Activated CD8-positive, alpha-beta memory T cell treated with anti-CD3 and anti-CD28 coated beads for 36 hours (primary cell): ENCODE results near the gene GCK. TPM values are rescaled to one million over a fixed set of nuclear protein-coding genes. Genes with fewer than 3 reads are reported as not detected.

ENCODE experiments used
- CTCF ChIA-PET: fragments of 350-600 bp; sonication (Branson Sonifier 250); formaldehyde crosslinking; loops from one replicate; lab custom pipeline; 2021; ENCODE audit warnings: antibody characterized with exemption; lab: Charles Lee
- POLR2A ChIA-PET: fragments of 350-600 bp; sonication (Branson Sonifier 250); formaldehyde crosslinking; loops from one replicate; lab custom pipeline; 2021; ENCODE audit warnings: antibody characterized with exemption; lab: Charles Lee
- total RNA-seq, 2 experiments: library from RNA; stranded (reverse); gene quantifications; one replicate each; pipeline ENCODE4 v1.2.3, GENCODE V29; 2021

The GCK gene
- 1 to 10 TPM; 1.4 to 1.8 TPM for total RNA-seq

DNA sequence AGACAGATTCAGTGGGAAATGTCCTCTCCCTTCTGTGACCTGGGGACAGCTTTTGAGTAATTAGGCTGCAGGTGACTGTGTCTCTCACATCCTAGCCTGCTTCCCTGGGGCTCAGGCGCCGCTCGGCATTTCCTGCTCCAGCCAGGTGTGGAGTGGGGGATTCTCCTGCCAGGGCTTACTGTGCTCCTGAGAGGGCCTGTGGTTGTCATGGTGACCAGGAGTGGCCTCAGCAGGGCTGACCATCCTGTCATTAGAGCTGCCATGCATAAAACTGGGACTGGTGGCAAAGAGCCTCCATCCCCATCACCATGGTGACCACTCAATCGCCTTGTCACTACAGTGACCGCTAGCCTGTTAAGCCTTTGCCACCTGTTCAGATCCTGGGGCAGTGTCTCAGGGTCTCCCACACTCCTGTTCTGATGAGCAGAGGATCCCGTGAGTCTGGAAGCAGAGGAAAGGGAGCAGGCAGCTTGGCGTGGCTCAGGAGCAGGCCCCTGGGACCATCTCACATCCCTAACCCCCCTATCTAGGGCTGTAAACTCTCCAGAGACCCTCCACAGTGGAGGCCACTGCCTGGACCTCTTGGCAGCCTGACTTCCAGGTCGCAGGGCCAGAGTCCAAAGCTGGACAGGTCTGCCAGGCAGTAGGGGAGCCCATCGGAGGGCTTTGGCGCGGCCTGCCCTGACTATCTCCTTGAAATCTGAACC lies at the start of gene GCK:
TSS of gene GCK (minus strand) at position 154 of the 707 bp plus-strand sequence. CDS start 486 bp downstream, outside the sequence.
- POLR2A ChIA-PET, result no interaction called here

GRCh38 chr7:44238116-44238695 lies 49.0 kb upstream of the GCK start:
- ChIA-PET POLR2A (no interaction called here), CTCF (no interaction called here)

More for the DNA sequence above, at the start of gene GCK:
- CTCF ChIA-PET, result no interaction called here

- ChIA-PET CTCF (no interaction called here), POLR2A (no interaction called here)
These were observed 48.5 kb upstream of the GCK start for GRCh38 chr7:44237696-44238095.

DNA sequence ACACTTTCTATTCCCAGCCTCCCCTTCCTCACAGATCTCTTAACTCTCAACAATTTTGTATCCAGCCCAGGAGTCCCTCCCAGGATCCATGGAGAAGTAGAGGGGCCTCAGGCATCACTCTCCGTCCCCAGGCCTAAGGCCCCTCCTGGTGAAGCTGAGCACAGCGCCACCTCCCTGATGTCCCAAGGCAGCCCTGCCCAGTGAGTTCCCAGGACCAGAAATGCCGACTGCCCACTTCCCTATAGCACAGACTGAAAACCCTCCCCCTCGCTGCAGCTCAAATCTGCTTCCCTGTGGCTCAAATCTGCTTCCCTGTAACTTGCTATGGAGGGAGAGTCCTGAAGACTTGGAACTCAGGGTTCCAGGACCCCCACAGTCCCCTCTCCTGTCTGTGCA lies 47.1 kb upstream of the GCK start:
- POLR2A ChIA-PET, result no interaction called here
- CTCF ChIA-PET, result no interaction called here

DNA sequence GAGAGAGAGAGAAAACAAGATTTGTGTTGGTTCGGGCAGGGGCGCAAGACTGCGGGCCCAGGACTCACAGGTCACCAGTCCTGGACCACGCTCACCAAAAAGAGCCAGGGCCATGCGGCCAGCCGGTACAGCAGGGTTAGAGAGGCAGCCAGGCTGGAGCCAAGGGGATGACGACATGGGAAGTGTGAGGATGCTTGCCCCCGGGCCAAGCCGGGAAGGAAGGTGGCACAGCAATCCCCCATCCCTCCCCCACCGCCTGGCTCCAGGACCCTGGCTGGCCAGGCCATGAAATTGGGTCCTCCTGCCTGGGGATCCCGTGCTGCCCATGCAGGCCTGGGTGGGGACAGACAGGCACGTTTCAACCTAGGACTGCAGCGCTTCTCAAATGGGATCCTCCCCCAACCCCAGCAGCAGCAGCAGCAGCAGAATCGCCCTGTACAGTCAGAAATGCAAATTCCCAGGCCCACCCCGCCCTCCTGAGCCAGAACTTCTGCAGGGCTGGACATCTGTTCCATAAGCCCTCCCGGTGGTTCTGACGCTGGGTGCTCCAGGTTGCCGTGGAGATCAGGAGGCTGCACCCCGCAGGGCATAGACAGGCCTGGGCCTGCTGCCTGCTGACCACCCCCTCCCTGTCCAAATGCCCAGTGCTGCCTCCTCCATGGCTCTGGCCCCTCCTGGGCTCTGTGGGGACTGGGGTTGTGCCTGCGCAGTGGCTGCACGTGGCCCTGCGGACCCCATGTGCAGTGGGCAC lies 46.5 kb upstream of the GCK start:
- CTCF ChIA-PET, result no interaction called here
- POLR2A ChIA-PET, result no interaction called here

- CTCF ChIA-PET, result no interaction called here
- POLR2A ChIA-PET, result no interaction called here
These were observed 45.8 kb upstream of the GCK start for GRCh38 chr7:44235066-44235465.

DNA sequence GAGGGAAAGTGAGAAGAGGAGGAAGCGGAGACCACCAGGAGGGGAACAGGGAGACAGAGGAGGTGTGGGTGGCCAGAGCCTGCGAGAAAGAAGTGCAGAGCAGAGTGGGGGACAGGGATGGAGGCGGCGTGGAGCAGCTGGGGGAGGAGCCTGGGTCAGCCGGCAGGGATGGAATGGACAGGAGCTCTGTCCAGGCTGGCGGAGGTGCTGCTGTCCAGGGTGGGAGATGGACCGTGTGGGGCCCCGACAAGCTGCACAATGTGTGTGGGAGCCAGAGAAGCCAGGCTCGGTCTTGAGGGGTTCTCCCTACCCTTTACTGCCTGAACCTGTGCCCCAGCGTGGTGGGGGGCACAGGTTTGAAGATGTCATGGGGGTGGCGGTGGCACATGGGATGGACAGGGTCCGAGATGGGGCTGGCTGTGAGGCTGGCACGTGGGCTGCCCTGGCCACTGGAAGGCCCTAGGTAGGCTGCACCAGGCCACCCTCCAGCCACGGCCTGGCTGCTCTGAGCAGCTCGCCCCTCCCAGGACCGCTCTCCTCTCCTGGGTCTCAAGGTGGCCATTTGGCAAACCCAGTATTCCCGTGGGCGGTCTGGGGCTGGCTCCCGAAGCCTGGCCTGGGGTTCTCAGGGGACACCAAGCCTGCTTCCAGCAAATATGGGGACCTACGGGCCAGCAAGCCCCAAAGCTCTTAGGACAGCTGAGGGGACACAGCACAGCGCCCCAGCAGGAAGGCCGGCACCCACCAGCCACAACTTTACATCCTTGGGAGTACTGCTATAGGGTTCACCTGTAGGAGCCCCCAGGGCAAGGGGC lies 43.9 kb upstream of the GCK start:
- ChIA-PET CTCF (no interaction called here), POLR2A (no interaction called here)

DNA sequence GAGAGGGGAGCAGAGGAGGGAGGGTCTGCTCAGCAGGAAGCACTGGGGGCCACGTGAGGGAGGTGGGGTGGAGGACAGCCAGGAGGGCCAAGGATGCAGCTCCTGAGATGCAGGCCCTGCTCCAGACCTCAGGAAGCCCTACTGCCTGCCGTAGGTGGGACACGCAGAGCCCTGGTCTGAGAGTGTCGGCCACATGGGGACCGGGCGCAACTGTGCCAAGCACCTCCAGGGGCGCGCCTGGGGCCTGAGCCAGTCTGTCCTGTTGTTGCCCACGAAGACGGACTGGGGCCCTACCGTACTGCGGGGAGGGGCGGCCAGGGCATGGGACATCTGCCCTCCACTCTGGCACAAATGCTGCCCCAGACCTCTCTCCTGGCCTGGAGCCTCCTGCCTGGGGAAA lies 43.2 kb upstream of the GCK start:
- CTCF ChIA-PET, result no interaction called here

DNA sequence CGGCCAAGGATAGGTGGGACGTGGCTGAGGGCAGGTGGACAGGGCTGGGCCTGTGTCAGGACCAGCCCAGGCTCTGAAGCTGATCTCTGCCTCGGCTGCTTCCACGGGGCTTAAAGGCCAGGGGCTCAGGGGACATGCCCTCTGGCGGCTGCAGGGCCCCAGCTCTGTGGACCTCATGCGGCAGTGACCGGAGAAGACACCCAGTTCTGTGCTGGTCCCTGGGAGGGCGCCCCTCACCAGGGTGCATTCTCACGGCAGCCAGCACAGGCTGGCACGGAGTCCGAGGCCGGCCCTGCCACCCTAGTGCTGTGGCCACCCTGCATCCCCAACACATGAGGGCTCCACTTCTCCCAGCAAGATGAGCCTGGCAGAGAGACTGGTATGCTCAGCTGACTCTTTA lies 41.8 kb upstream of the GCK start:
- ChIA-PET POLR2A (no interaction called here), CTCF (no interaction called here)

More for the DNA sequence above, 43.2 kb upstream of the GCK start:
- POLR2A ChIA-PET, result no interaction called here

GRCh38 chr7:44230286-44230685 lies 41.0 kb upstream of the GCK start:
- CTCF ChIA-PET, result no interaction called here
- POLR2A ChIA-PET, result no interaction called here

DNA sequence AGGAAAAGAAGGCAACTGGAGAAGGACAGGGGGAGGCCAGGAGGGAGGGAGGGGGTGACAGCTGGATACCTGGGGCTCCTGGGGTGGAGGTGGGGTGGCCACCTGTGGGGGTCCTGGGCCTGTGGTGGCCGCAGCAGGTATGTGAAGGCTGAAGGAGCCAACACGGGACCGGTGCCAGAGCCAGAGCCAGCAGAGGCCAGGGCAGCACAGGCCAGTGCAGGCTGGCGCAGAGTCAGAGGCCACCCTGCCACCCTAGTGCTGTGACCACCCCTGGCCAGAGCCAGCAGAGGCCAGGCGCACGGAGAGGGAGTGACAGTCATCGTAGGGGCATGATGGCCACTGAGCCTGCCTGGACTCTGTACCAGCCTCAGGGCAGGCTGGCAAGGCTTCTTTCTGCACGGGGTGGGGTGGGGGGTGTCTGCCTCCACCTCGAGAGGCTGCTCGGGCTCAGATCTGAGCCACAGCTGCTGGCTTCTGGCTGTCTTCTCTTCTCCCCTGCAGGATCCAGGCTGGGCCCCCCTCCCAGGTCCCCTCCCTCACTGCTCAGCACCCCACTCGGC lies 40.4 kb upstream of the GCK start:
- POLR2A ChIA-PET, result no interaction called here
- CTCF ChIA-PET, result interaction anchor here (0.6 to 0.9 kb wide), 2 partner anchors 11 to 140 kb away, joined by 4 read pairs; no protein-coding TSS in a partner anchor

DNA sequence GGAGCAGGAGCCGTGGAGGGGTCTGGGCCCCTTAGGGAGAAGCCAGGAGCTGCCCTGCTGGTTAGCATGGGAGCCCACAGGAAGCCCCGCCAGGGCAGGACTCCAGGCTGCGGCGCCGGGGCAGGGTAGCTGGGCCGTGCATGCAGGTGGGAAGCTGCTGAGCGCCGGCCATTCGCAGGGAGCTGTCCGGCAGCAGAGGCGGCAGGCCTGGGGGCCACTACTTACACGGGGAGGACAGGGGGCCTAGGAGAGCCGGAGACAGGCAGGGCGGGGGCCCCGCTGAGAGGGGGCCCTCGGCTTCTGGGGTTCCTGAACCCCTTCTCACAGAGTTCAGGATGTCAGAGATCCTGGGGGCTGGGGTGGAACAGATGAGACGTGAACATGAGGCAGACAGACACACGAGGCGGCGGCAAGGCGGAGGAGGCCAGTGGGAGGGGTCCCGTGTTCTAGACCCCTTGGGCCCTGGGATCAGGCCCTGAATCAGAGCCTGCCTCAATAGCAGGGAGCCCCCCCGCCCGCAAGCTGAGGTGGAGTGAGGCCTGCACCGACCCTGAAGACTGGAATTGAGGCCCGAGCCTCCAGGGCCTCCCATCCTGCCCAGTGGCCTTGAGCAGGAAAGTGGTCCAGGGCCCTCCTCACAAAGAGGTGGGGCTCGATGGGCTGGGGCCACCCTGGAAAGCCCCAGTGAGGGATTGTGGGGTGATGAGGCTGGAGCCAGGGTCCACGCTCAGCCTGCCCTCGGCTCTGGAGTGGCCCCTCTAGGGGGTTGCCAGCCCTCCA lies 39.5 kb upstream of the GCK start:
- CTCF ChIA-PET, result interaction anchor here (0.6 to 0.9 kb wide), 2 partner anchors 12 to 139 kb away, joined by 4 read pairs; no protein-coding TSS in a partner anchor

DNA sequence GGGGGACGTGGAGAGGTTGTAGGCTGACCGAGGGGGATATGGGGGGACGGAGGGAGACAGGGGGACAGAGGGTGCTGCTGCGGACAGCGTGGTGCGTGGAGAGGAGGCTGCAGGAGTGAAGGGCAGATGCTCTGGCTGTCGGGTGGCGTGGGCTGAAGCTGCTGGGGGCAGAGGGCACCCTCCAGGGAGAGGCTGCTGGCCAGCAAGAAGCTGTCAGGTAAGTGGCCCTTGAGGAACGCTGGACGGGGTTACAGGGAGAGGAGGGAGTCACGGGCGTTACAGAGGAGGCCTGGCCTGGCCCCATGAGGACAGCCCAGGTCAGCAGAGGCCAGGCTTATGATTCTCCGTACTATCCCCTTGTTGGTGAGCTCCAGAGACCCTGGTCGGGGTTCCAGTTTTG lies 38.7 kb upstream of the GCK start:
- ChIA-PET POLR2A (no interaction called here), CTCF (no interaction called here)

More for the DNA sequence above, 39.5 kb upstream of the GCK start:
- POLR2A ChIA-PET, result no interaction called here

DNA sequence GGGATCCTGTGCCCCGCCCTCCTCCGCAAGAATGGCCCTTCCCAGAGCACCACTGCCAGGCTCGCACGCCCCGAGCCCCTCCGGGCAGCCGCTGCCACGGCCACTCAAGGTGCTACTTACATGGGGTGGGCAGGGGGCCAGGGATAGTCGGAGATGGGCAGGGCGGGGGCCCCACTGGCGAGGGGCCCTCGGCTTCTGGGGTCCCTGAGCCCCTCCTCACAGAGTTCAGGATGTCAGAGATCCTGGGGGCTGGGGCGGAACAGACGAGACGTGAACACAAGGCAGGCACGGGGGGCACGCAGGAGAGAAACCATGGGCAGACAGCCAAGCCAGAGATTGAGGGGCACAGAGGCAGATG lies 37.1 kb upstream of the GCK start:
- POLR2A ChIA-PET, result no interaction called here
- CTCF ChIA-PET, result no interaction called here

- ChIA-PET POLR2A (no interaction called here), CTCF (interaction anchor here (0.6 kb wide), 1 partner anchor 366 kb away, joined by 3 read pairs; no protein-coding TSS in a partner anchor)
These were observed 36.5 kb upstream of the GCK start for GRCh38 chr7:44225566-44226395.

DNA sequence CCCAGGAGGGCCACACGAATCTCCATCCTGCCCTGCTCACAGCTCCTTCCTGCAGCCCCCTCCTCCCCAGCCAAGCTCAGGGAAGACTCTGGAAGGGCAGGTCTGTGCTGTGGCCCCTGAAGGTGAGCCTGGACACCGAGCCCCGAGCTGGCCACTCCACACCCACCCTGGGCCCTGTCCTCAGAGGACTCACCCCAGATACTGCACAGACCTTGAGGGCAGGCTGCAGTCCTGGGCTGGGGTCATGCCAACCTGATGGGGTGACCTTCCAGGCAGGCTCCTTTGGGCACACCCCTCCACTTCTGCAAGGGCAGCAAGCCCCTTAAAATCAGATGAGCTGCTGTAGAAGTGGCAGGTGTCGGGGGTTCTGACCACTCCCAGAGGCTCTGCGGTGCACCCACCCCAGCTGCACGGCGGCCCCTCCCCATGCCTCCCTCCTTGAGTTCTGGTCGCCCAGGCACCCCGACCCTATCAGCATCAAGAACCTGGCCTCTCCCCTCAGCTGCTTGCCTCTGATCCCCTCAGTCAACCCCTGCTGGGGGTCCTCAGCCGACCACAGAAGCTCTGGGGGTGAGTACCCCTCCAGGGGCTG lies 35.8 kb upstream of the GCK start:
- POLR2A ChIA-PET, result no interaction called here

More for the DNA sequence above, 35.8 kb upstream of the GCK start:
- CTCF ChIA-PET, result interaction anchor here (1.2 kb wide), 1 partner anchor 16 kb away, joined by 4 read pairs; no protein-coding TSS in a partner anchor
